ENCODE results near the gene ZNF81.
"Not testable (repeated sequence)": the region's sequence is repeated elsewhere in the genome, so short reads cannot be mapped to it uniquely, and the experiment has no call there.

Gene ZNF81

GRCh38 chrX:47846040-47846439, 9.3 kb downstream of the ZNF81 start:
- no peak overlapping the region for H3K9ac ChIP-seq (ENCODE audit: low read depth, low read length)

GRCh38 chrX:47849778-47850177, 13.1 kb downstream of the ZNF81 start:
- no peak overlapping the region for H3K4me3 ChIP-seq (ENCODE audit: low read length)
- H3K4me2 ChIP-seq (ENCODE audit: low read length) = no peak overlapping the region
- peaks cover 4% of the 10 kb centered on the region for H3K36me3 ChIP-seq (ENCODE audit: insufficient read depth, low read length)
- H3K9ac ChIP-seq (ENCODE audit: low read depth, low read length) = no peak overlapping the region
- H3K27me3 ChIP-seq (ENCODE audit: control insufficient read depth, insufficient read depth, low read length) = no peaks in the 10 kb centered on the region
- H3K4me1 ChIP-seq (ENCODE audit: control insufficient read depth, insufficient read depth, low read length) = no peaks in the 10 kb centered on the region
- H3K9me3 ChIP-seq (replicated peaks; ENCODE audit: low read length) = no peaks in the 10 kb centered on the region

More at GRCh38 chrX:47846040-47846439, 9.3 kb downstream of the ZNF81 start:
- H3K4me3 ChIP-seq (ENCODE audit: low read length) = no peak overlapping the region
- H3K4me1 ChIP-seq (ENCODE audit: control insufficient read depth, insufficient read depth, low read length) = no peaks in the 10 kb centered on the region
- H3K36me3 ChIP-seq (ENCODE audit: insufficient read depth, low read length) = peaks cover 4% of the 10 kb centered on the region
- H3K27me3 ChIP-seq (ENCODE audit: control insufficient read depth, insufficient read depth, low read length) = no peaks in the 10 kb centered on the region
- H3K9me3 ChIP-seq (replicated peaks; ENCODE audit: low read length) = no peaks in the 10 kb centered on the region
- no peak overlapping the region for H3K4me2 ChIP-seq (ENCODE audit: low read length)

- H3K9ac ChIP-seq (ENCODE audit: low read depth, low read length); H3K36me3 ChIP-seq (ENCODE audit: insufficient read depth, low read length); H3K4me2 ChIP-seq (ENCODE audit: low read length); H3K9me3 ChIP-seq (replicated peaks; ENCODE audit: low read length); H3K4me1 ChIP-seq (ENCODE audit: control insufficient read depth, insufficient read depth, low read length); H3K4me3 ChIP-seq (ENCODE audit: low read length); H3K27me3 ChIP-seq (ENCODE audit: control insufficient read depth, insufficient read depth, low read length): not testable (repeated sequence)
Observed at GRCh38 chrX:47850389-47850788, 13.7 kb downstream of the ZNF81 start.

GRCh38 chrX:47850901-47851300, 14.2 kb downstream of the ZNF81 start:
- H3K9ac ChIP-seq (ENCODE audit: low read depth, low read length) = no peak overlapping the region
- H3K4me2 ChIP-seq (ENCODE audit: low read length) = no peak overlapping the region
- H3K36me3 ChIP-seq (ENCODE audit: insufficient read depth, low read length) = peaks cover 4% of the 10 kb centered on the region
- H3K27me3 ChIP-seq (ENCODE audit: control insufficient read depth, insufficient read depth, low read length) = no peaks in the 10 kb centered on the region
- H3K9me3 ChIP-seq (replicated peaks; ENCODE audit: low read length) = no peaks in the 10 kb centered on the region
- H3K4me1 ChIP-seq (ENCODE audit: control insufficient read depth, insufficient read depth, low read length) = no peaks in the 10 kb centered on the region
- no peak overlapping the region for H3K4me3 ChIP-seq (ENCODE audit: low read length)

- Histone ChIP-seq H3K36me3 (ENCODE audit: insufficient read depth, low read length) (peaks cover under 1% of the 10 kb centered on the region), H3K4me3 (ENCODE audit: low read length) (no peak overlapping the region), H3K4me2 (ENCODE audit: low read length) (no peak overlapping the region), H3K4me1 (ENCODE audit: control insufficient read depth, insufficient read depth, low read length) (no peaks in the 10 kb centered on the region), H3K9me3 (replicated peaks; ENCODE audit: low read length) (no peaks in the 10 kb centered on the region), H3K9ac (ENCODE audit: low read depth, low read length) (no peak overlapping the region), H3K27me3 (ENCODE audit: control insufficient read depth, insufficient read depth, low read length) (no peaks in the 10 kb centered on the region)
Observed at GRCh38 chrX:47854474-47854873, 17.8 kb downstream of the ZNF81 start.

- no peaks in the 10 kb centered on the region for H3K4me1 ChIP-seq (ENCODE audit: control insufficient read depth, insufficient read depth, low read length)
- H3K4me2 ChIP-seq (ENCODE audit: low read length) = no peak overlapping the region
- H3K27me3 ChIP-seq (ENCODE audit: control insufficient read depth, insufficient read depth, low read length) = no peaks in the 10 kb centered on the region
- peaks cover 5% of the 10 kb centered on the region for H3K36me3 ChIP-seq (ENCODE audit: insufficient read depth, low read length)
- H3K4me3 ChIP-seq (ENCODE audit: low read length) = no peak overlapping the region
- no peak overlapping the region for H3K9ac ChIP-seq (ENCODE audit: low read depth, low read length)
- H3K9me3 ChIP-seq (replicated peaks; ENCODE audit: low read length) = no peaks in the 10 kb centered on the region
Observed at GRCh38 chrX:47859686-47860085, 23.0 kb downstream of the ZNF81 start.

GRCh38 chrX:47862680-47863079, 26.0 kb downstream of the ZNF81 start:
- Histone ChIP-seq H3K4me3 (ENCODE audit: low read length) (no peak overlapping the region), H3K9ac (ENCODE audit: low read depth, low read length) (no peak overlapping the region), H3K4me1 (ENCODE audit: control insufficient read depth, insufficient read depth, low read length) (no peaks in the 10 kb centered on the region), H3K27me3 (ENCODE audit: control insufficient read depth, insufficient read depth, low read length) (no peaks in the 10 kb centered on the region), H3K4me2 (ENCODE audit: low read length) (no peak overlapping the region), H3K9me3 (replicated peaks; ENCODE audit: low read length) (no peaks in the 10 kb centered on the region), H3K36me3 (ENCODE audit: insufficient read depth, low read length) (peaks cover 5% of the 10 kb centered on the region)

GRCh38 chrX:47863187-47863586, 26.5 kb downstream of the ZNF81 start:
- no peaks in the 10 kb centered on the region for H3K27me3 ChIP-seq (ENCODE audit: control insufficient read depth, insufficient read depth, low read length)
- no peak overlapping the region for H3K4me2 ChIP-seq (ENCODE audit: low read length)
- no peaks in the 10 kb centered on the region for H3K4me1 ChIP-seq (ENCODE audit: control insufficient read depth, insufficient read depth, low read length)
- no peak overlapping the region for H3K9ac ChIP-seq (ENCODE audit: low read depth, low read length)
- peaks cover 5% of the 10 kb centered on the region for H3K36me3 ChIP-seq (ENCODE audit: insufficient read depth, low read length)
- no peak overlapping the region for H3K4me3 ChIP-seq (ENCODE audit: low read length)
- no peaks in the 10 kb centered on the region for H3K9me3 ChIP-seq (replicated peaks; ENCODE audit: low read length)

- H3K4me3 ChIP-seq (ENCODE audit: low read length) = no peak overlapping the region
- no peak overlapping the region for H3K9ac ChIP-seq (ENCODE audit: low read depth, low read length)
- no peaks in the 10 kb centered on the region for H3K9me3 ChIP-seq (replicated peaks; ENCODE audit: low read length)
- H3K27me3 ChIP-seq (ENCODE audit: control insufficient read depth, insufficient read depth, low read length) = no peaks in the 10 kb centered on the region
- no peak overlapping the region for H3K4me2 ChIP-seq (ENCODE audit: low read length)
- peaks cover 5% of the 10 kb centered on the region for H3K36me3 ChIP-seq (ENCODE audit: insufficient read depth, low read length)
- no peaks in the 10 kb centered on the region for H3K4me1 ChIP-seq (ENCODE audit: control insufficient read depth, insufficient read depth, low read length)
Observed at GRCh38 chrX:47864300-47864699, 27.6 kb downstream of the ZNF81 start.

- Histone ChIP-seq H3K4me1 (ENCODE audit: control insufficient read depth, insufficient read depth, low read length) (no peaks in the 10 kb centered on the region), H3K4me3 (ENCODE audit: low read length) (no peak overlapping the region), H3K27me3 (ENCODE audit: control insufficient read depth, insufficient read depth, low read length) (no peaks in the 10 kb centered on the region), H3K9ac (ENCODE audit: low read depth, low read length) (no peak overlapping the region), H3K9me3 (replicated peaks; ENCODE audit: low read length) (no peaks in the 10 kb centered on the region), H3K36me3 (ENCODE audit: insufficient read depth, low read length) (peaks cover 3% of the 10 kb centered on the region), H3K4me2 (ENCODE audit: low read length) (no peak overlapping the region)
Observed at GRCh38 chrX:47864785-47865184, 28.1 kb downstream of the ZNF81 start.

GRCh38 chrX:47873123-47873522, 36.4 kb downstream of the ZNF81 start:
- no peak overlapping the region for H3K9ac ChIP-seq (ENCODE audit: low read depth, low read length)
- no peak overlapping the region for H3K4me2 ChIP-seq (ENCODE audit: low read length)
- H3K9me3 ChIP-seq (replicated peaks; ENCODE audit: low read length) = no peaks in the 10 kb centered on the region
- no peak overlapping the region for H3K4me3 ChIP-seq (ENCODE audit: low read length)
- no peaks in the 10 kb centered on the region for H3K36me3 ChIP-seq (ENCODE audit: insufficient read depth, low read length)
- no peaks in the 10 kb centered on the region for H3K27me3 ChIP-seq (ENCODE audit: control insufficient read depth, insufficient read depth, low read length)
- H3K4me1 ChIP-seq (ENCODE audit: control insufficient read depth, insufficient read depth, low read length) = peaks cover 4% of the 10 kb centered on the region

- H3K4me3 ChIP-seq (ENCODE audit: low read length) = peak overlapping the region; percentile 49
- peaks cover 4% of the 10 kb centered on the region for H3K4me1 ChIP-seq (ENCODE audit: control insufficient read depth, insufficient read depth, low read length)
- H3K9me3 ChIP-seq (replicated peaks; ENCODE audit: low read length) = no peaks in the 10 kb centered on the region
- H3K9ac ChIP-seq (ENCODE audit: low read depth, low read length) = no peak overlapping the region
- H3K36me3 ChIP-seq (ENCODE audit: insufficient read depth, low read length) = peaks cover 6% of the 10 kb centered on the region
- peak overlapping the region; percentile 76 for H3K4me2 ChIP-seq (ENCODE audit: low read length)
- no peaks in the 10 kb centered on the region for H3K27me3 ChIP-seq (ENCODE audit: control insufficient read depth, insufficient read depth, low read length)
Observed at GRCh38 chrX:47877327-47877726, 40.6 kb downstream of the ZNF81 start.

Data from skeletal muscle satellite cell (primary cell).